T-helper 2 cell treated with Interferon-gamma antibody and Interleukin-4, amounts not matched to agents 100 ng/mL and 5 ng/mL, for 36 hours (primary cell): ENCODE measurements around the gene HSD17B12. TPM values are rescaled to one million over a fixed set of nuclear protein-coding genes. Genes with fewer than 3 reads are reported as not detected.
"Not testable (repeated sequence)": the region's sequence is repeated elsewhere in the genome, so short reads cannot be mapped to it uniquely, and the experiment has no call there.

Experiments
- intact Hi-C: fragments of 100-400 bp; cut with micrococcal nuclease; formaldehyde crosslinking; loops from one replicate; pipeline ENCODE4 v1.15.1; 2023
- total RNA-seq: library from RNA; stranded (reverse); gene quantifications from 2 replicates; pipeline ENCODE4 v1.2.3, GENCODE V29; 2022

HSD17B12 gene
- 42.3 and 46.0 TPM in 2 replicates for total RNA-seq

- intact Hi-C loops = loop anchor here (1.0 to 10.0 kb wide), 6 partner anchors 36 to 414 kb away; partner anchors contain the start of genes ALKBH3, API5 and EXT2
These were observed at the start of gene HSD17B12 for GRCh38 chr11:43680521-43681400. TSS of gene HSD17B12 (plus strand) at chr11:43680738. CDS start at chr11:43680828, 90 bp downstream.

DNA sequence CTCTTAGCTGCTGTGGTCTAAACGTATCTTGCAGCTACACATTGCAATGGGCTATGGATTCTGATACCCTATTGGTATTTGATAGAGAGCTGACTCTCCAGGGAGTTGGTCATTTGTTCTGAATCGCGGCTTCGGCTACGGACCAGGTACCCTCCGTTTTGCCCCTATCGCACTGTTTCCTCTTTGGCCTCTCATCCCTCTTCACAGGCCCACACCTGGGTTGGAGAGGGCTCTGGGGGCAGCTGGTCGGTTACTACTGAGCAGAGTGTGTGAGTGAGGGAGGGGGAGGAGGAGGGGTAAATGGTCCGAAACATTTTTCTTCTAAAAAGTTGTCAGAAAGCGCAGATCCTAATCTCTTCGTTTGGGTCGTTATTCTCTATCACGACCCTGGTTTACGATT is 48.8 kb upstream of the HSD17B12 start:
- intact Hi-C loops = no loop called here

DNA sequence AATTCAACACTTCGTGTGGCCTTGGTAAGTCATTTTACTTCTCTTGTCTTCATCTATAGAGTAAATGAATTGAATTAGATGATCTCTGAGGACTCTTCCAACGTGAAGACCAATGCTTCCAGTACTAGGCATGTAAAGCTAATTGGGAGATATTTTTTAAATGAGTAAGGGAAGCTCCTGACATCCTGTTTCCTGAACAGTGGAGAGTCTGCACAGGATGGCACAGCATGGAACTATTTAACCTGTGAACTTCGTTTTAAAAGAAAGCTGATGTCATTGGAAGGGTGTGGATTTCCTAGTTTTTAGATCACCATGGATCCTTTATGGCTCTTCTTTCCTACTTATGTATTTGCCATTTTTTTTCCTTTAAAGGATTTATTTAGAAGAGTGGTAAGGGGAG is 48.4 kb upstream of the HSD17B12 start:
- intact Hi-C loops = no loop called here

- intact Hi-C loops = no loop called here
These were observed 41.8 kb upstream of the HSD17B12 start for GRCh38 chr11:43638717-43639116.

- intact Hi-C loops = no loop called here
These were observed 41.3 kb upstream of the HSD17B12 start for GRCh38 chr11:43639224-43639623.

DNA sequence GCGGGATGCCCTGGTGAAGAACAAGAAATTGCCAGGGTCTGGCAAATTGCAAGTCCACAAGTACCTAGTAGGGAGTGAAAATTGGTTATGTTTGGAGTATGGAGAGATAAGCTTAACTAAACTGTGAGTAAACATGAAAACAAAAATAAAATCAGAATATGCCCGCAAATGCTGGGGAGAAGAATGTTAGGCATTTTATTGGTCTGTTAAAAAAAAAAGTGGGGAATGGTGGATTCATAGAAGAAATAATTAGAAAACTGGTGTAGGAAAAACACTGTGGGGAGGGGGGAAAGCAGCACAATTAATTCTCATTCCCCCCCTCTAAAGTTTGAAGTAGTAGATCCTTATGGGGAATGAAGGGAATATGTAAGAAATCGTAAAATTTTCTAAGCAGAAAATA is 40.6 kb upstream of the HSD17B12 start:
- intact Hi-C loops = no loop called here

GRCh38 chr11:43643898-43644620 is 36.5 kb upstream of the HSD17B12 start:
- intact Hi-C loops = loop anchor here (1.0 to 2.0 kb wide), 7 partner anchors 36 to 423 kb away; partner anchors contain the start of genes ACCS, ALKBH3, API5 and HSD17B12

GRCh38 chr11:43644621-43645299 is 35.8 kb upstream of the HSD17B12 start:
- intact Hi-C loops = loop anchor here (1.0 to 2.0 kb wide), 7 partner anchors 36 to 422 kb away; partner anchors contain the start of genes ACCS, ALKBH3, API5 and HSD17B12

DNA sequence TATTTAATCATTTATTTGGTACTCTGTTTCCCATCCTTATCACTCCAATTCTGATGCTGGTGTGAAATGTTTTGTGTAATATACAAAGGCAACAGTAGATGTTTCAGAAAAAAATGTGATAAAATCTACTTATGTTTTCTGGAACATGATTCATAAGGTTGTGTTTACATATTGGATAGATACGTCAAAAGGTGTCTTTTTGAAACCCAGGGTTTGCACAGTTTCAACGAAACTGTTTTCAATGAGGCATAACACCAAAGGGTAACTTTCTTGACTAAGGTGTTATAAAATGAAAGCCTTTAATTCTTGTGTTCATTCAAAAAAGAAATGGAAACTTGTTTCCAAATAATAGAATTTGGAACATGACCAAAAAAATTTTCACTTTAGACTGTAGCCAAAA is 33.8 kb upstream of the HSD17B12 start:
- intact Hi-C loops = no loop called here

- intact Hi-C loops = no loop called here
These were observed 31.6 kb upstream of the HSD17B12 start for GRCh38 chr11:43648888-43649287.

- intact Hi-C loops = no loop called here
These were observed 31.0 kb upstream of the HSD17B12 start for GRCh38 chr11:43649501-43649900.

DNA sequence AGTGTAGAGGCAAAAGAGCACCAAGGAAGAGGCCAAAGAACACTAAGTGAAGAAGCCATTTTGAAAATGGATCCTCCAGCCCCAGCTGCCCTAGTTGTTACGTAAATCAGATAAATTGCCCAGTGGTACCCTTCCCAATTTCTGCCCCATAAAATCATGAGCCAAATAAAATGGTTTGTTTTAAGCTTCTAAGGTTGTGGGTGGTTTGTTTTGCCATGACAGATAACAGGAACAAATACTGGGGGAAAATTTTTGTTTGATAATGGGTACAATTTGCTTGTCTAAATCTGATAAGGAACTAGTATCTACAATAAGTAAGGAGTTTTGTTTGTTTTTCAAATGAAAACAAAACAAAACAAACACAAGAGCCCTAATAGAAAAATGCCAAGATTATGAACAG is 30.6 kb upstream of the HSD17B12 start:
- intact Hi-C loops = no loop called here

GRCh38 chr11:43663018-43663417 is 17.5 kb upstream of the HSD17B12 start:
- intact Hi-C loops = not testable (repeated sequence)

GRCh38 chr11:43664295-43664694 is 16.2 kb upstream of the HSD17B12 start:
- intact Hi-C loops = no loop called here

DNA sequence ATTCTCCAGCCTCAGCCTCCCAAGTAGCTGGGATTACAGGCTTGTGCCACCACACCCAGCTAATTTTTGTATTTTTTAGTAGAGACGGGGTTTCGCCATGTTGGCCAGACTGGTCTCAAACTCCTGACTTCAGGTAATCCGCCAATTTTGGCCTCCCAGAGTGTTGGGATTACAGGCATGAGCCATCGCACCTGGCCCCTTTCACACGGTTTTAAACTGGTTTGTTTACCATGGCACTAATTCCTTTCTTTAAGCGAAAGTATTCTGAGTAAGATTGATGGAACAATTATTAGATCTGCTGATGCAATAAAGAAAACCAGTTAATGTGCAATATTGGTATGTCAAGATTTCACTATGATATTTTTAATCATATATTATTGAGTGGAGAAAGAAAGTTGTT is 9.3 kb upstream of the HSD17B12 start:
- intact Hi-C loops = not testable (repeated sequence)

DNA sequence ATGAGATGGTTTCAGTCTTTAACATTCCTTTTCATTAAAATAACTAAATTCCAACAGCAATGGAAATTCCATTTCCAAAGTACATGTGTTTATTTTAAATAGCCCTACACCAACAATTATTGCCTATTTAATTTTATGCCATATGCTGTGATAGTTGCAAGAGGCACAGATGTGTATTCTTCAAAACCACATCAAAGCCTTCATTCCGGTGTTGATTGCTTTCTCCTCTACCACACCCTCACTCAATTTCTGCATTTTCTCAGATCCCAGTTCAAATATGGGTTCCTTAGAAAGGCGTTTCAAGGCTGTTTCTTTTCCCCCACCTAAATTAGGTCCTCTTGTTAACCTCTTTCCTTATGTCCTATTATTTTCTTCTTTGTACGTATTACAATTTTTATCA is 6.0 kb upstream of the HSD17B12 start:
- intact Hi-C loops = no loop called here

GRCh38 chr11:43676933-43677332 is 3.6 kb upstream of the HSD17B12 start:
- intact Hi-C loops = no loop called here

DNA sequence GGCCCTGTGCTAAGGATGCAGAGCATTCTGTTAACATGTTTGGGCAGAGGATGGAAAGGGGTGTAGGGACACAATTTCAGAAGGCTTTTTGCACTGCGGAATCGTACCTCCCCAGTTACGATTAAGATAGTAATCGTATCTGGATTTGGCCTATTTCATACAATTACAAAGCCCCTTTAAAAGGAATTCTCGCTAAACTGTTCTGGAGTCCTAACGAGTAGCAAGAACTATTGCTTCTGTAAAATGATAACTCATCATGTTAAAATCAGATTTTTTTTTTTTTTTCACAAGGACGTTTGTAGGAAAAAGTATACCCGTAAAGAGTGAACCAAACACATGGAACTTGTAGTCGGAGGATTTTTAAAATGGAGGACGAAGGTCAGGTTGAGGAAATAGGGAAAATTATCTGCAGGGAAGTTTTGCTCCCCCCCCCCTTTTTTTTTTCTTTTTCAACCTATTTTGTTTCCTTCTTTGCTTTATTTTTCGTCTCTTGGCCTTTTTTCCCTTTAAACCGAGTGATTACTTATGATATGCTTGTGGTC is 934 bp downstream of the HSD17B12 start:
- intact Hi-C loops = loop anchor here (5.0 to 10.0 kb wide), 3 partner anchors 109 to 413 kb away; partner anchors contain the start of genes ALKBH3 and EXT2

DNA sequence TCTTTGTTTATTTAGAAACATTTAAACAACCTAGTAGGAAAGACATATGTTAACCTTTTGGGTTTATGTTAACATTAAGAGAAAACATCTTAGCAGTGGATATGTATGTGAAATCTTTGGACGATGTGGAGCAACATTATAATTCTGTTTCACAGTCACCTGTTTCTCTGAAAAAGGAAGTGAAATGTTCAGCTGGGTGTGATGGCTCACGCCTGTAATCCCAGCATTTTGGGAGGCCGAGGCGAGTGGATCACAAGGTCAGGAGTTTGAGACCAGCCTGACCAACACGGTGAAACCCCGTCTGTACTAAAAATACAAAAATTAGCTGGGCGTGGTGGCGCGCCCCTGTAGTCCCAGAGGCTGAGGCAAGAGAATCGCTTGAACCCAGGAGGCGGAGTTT is 1.5 kb downstream of the HSD17B12 start:
- intact Hi-C loops = loop anchor here (5.0 to 10.0 kb wide), 3 partner anchors 110 to 413 kb away; partner anchors contain the start of genes ALKBH3 and EXT2

GRCh38 chr11:43685440-43685839 is 4.9 kb downstream of the HSD17B12 start:
- intact Hi-C loops = loop anchor here (10.0 kb wide), 1 partner anchor 409 kb away; the partner anchor contains the start of gene EXT2

DNA sequence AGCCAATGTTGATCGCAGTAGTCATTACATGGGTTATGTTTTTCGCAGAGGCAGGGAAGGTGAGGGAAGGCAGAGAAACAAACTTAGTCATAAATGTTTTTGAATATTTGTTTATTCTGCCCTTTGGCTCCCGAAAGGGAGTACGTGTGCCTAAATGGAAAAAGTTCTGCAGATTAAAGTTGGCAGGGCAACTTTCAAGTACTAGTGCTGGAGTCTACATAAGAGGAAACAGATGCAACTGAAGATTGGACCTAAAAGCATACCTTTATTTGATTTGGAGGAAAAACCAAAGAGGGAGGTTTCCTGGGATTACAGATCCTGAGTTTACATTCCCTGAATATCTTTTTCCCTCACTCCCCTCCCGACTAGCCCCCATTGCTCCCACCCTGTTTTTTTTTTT is 5.7 kb downstream of the HSD17B12 start:
- intact Hi-C loops = loop anchor here (10.0 kb wide), 1 partner anchor 409 kb away; the partner anchor contains the start of gene EXT2
